SK-N-SH (cell line): ENCODE data around the gene JADE3. TPM values are rescaled to one million over a fixed set of nuclear protein-coding genes. Genes with fewer than 3 reads are reported as not detected.
A peak's percentile ranks its signal among the peaks of the same experiment; 100 is the strongest.

Experiments
- CTCF ChIA-PET: fragments of 300-600, 350-600 bp; formaldehyde crosslinking; extraction: SDS; loops from one replicate; lab custom pipeline; 2021; lab: Yijun Ruan, JAX
- POLR2A ChIA-PET: fragments of 350-600 bp; sonication (Branson Sonifier 250); formaldehyde crosslinking; extraction: SDS; loops from one replicate; lab custom pipeline; 2020; ENCODE audit warnings: antibody characterized with exemption, inconsistent platforms; lab: Yijun Ruan, JAX
- DNase-seq: peaks from one replicate; pipeline ENCODE4 v3.0.0; 2012
- H2AFZ ChIP-seq: fragments of 200-600 bp; sonication (generic); 2 replicates; pipeline ENCODE4 v1.8.1; 2016; ENCODE audit warnings: antibody characterized with exemption, mild to moderate bottlenecking, low read depth
- H3F3A ChIP-seq: fragments of 200-600 bp; sonication (generic); replicated peaks from 2 replicates; pipeline ENCODE3; 2016; ENCODE audit warnings: antibody characterized with exemption, mild to moderate bottlenecking; ENCODE audit not compliant: insufficient read depth
- H3K27ac ChIP-seq, 2 experiments: fragments of 200-500 bp in 1 of 2; fragments of 200-600 bp in 1 of 2; sonication (Bioruptor generic) in 1 of 2; sonication (generic), shearing (Covaris generic) in 1 of 2; 2 replicates each; pipeline versions ENCODE4 v1.5.1 to v1.6.1; 2014 to 2016; ENCODE audit warnings: low read depth in 2 of 2, inconsistent platforms in 1 of 2, low read length in 1 of 2, mild to moderate bottlenecking in 1 of 2, mixed read lengths in 1 of 2
- H3K27me3 ChIP-seq: fragments of 200-600 bp; sonication (generic), shearing (Covaris generic); 2 replicates; pipeline ENCODE4 v1.6.1; 2016; ENCODE audit warnings: mixed run types; ENCODE audit not compliant: insufficient read depth
- H3K36me3 ChIP-seq, 2 experiments: fragments of 200-500 bp in 1 of 2; fragments of 200-600 bp in 1 of 2; sonication (Bioruptor generic) in 1 of 2; sonication (generic) in 1 of 2; replicated peaks in 1 of 2; 2 replicates each; pipeline versions ENCODE3 to v1.5.1; 2014 to 2016; ENCODE audit warnings: low read length in 1 of 2, mild to moderate bottlenecking in 1 of 2; ENCODE audit not compliant: insufficient read depth in 2 of 2, control insufficient read depth in 1 of 2
- H3K4me1 ChIP-seq, 2 experiments: fragments of 200-500 bp in 1 of 2; fragments of 200-600 bp in 1 of 2; sonication (Bioruptor generic) in 1 of 2; sonication (generic), shearing (Covaris generic) in 1 of 2; 2 replicates each; pipeline versions ENCODE4 v1.5.1 to v1.6.1; 2014 to 2016; ENCODE audit warnings: low read depth in 1 of 2, low read length in 1 of 2, mixed run types in 1 of 2; ENCODE audit not compliant: insufficient read depth in 2 of 2, control insufficient read depth in 1 of 2
- H3K4me2 ChIP-seq: fragments of 200-600 bp; sonication (generic), shearing (Covaris generic); 2 replicates; pipeline ENCODE4 v1.6.1; 2017; ENCODE audit warnings: mixed run types
- H3K4me3 ChIP-seq, 2 experiments: fragments of 200-500 bp in 1 of 2; fragments of 200-600 bp in 1 of 2; sonication (Bioruptor generic) in 1 of 2; sonication (generic), shearing (Covaris generic) in 1 of 2; 2 replicates each; pipeline versions ENCODE4 v1.5.1 to v1.8.1; 2014 to 2016; ENCODE audit warnings: low read depth in 2 of 2, inconsistent platforms in 1 of 2, low read length in 1 of 2, mild to moderate bottlenecking in 1 of 2, mixed read lengths in 1 of 2, moderate library complexity in 1 of 2
- H3K79me2 ChIP-seq: fragments of 200-600 bp; sonication (generic); 2 replicates; pipeline ENCODE4 v1.8.1; 2017; ENCODE audit warnings: mild to moderate bottlenecking; ENCODE audit not compliant: insufficient read depth
- H3K9ac ChIP-seq: fragments of 200-600 bp; sonication (generic); 2 replicates; pipeline ENCODE4 v1.6.1; 2017; ENCODE audit warnings: mixed run types
- H3K9me2 ChIP-seq: fragments of 200-600 bp; sonication (generic); 2 replicates; pipeline ENCODE4 v1.6.1; 2017; ENCODE audit warnings: mixed run types
- H3K9me3 ChIP-seq: fragments of 200-600 bp; sonication (generic); 2 replicates; pipeline ENCODE4 v1.6.1; 2017; ENCODE audit warnings: mixed run types, mild to moderate bottlenecking, moderate library complexity
- H4K20me1 ChIP-seq: fragments of 200-600 bp; sonication (generic); 2 replicates; pipeline ENCODE4 v1.6.1; 2017; ENCODE audit warnings: mild to moderate bottlenecking, mixed run types; ENCODE audit not compliant: insufficient read depth
- CHD2 ChIP-seq: fragments of 150-350 bp; IDR thresholded peaks from 2 replicates; pipeline ENCODE4 v1.6.1; 2018; ENCODE audit warnings: low read length; ENCODE audit not compliant: partially characterized antibody
- FOSL2 ChIP-seq: IDR thresholded peaks from 2 replicates; pipeline ENCODE4 v1.4.0; 2012; ENCODE audit warnings: low read depth, mild to moderate bottlenecking, moderate library complexity, borderline replicate concordance
- GABPA ChIP-seq: IDR thresholded peaks from 2 replicates; pipeline ENCODE4 v1.4.0; 2012; ENCODE audit warnings: low read depth, mild to moderate bottlenecking
- GATA2 ChIP-seq: sonication (generic); formaldehyde crosslinking; IDR thresholded peaks from 2 replicates; pipeline ENCODE4 v1.5.0; 2020; ENCODE audit warnings: mild to moderate bottlenecking, missing genetic modification reagents
- MEF2A ChIP-seq: IDR thresholded peaks from 2 replicates; pipeline ENCODE4 v1.4.0; 2012; ENCODE audit warnings: low read depth, borderline replicate concordance
- MXI1 ChIP-seq: IDR thresholded peaks from 2 replicates; pipeline ENCODE4 v1.6.1; 2012; ENCODE audit warnings: mild to moderate bottlenecking, low read depth, low read length, improper control_type of control experiment
- NFIC ChIP-seq: IDR thresholded peaks from 2 replicates; pipeline ENCODE4 v1.4.0; 2012; ENCODE audit warnings: borderline replicate concordance
- POLR2AphosphoS5 ChIP-seq: IDR thresholded peaks from 2 replicates; pipeline ENCODE4 v1.6.1; 2012; ENCODE audit warnings: low read depth, low read length
- SIN3A ChIP-seq: IDR thresholded peaks from 2 replicates; pipeline ENCODE4 v1.6.1; 2012; ENCODE audit warnings: low read depth, mild to moderate bottlenecking, low read length, moderate library complexity, borderline replicate concordance
- SMC3 ChIP-seq: IDR thresholded peaks from 2 replicates; pipeline ENCODE4 v1.6.1; 2012; ENCODE audit warnings: low read depth, low read length, improper control_type of control experiment
- TAF1 ChIP-seq: IDR thresholded peaks from 2 replicates; pipeline ENCODE4 v1.6.1; 2012; ENCODE audit warnings: low read depth, mild to moderate bottlenecking, low read length, moderate library complexity, borderline replicate concordance
- WGBS: methylation state at CpG from one replicate; pipeline ENCODE4 v1.1.6; 2017; ENCODE audit warnings: low lambda C conversion rate; 5-methylcytosine and 5-hydroxymethylcytosine counted together
- polyA plus RNA-seq, 3 experiments: library from polyadenylated mRNA; depleted of rRNA; stranded (reverse); fragments of >200 nt; gene quantifications; 2 replicates each; pipeline ENCODE4 v1.2.3, GENCODE V29; 2012
- TF ChIP-seq, protein P1 (sequence below): fragments of 150-350 bp; IDR thresholded peaks from 2 replicates; pipeline ENCODE4 v1.6.1; 2016; ENCODE audit warnings: mild to moderate bottlenecking, low read depth, low read length
- TF ChIP-seq, protein P2 (sequence below): IDR thresholded peaks from 2 replicates; pipeline ENCODE4 v1.6.1; 2012; ENCODE audit warnings: mild to moderate bottlenecking, low read depth, low read length, moderate library complexity

JADE3 gene
- polyA plus RNA-seq, 1 of the 3 experiments (the other 2 are of a cell fraction), result 3.0 TPM

- Histone ChIP-seq H2AFZ (no peak overlapping the region), H3K36me3 (no peaks in the 10 kb centered on the region), H3K9ac (no peak overlapping the region), H3K9me2 (no peaks in the 10 kb centered on the region), H4K20me1 (peaks cover 3% of the 10 kb centered on the region; the same call in 1 of the 2 replicates), H3F3A (no peaks in the 10 kb centered on the region), H3K4me2 (no peak overlapping the region), H3K27me3 (no peaks in the 10 kb centered on the region; the same call in 1 of the 2 replicates), H3K27ac (peak overlapping the region in 1 of 2 experiments; percentile 49; a peak in 2 of 4 replicates), H3K4me3 (no peak overlapping the region), H3K79me2 (peaks cover 48% of the 10 kb centered on the region), H3K9me3 (no peaks in the 10 kb centered on the region), H3K4me1 (no peaks in the 10 kb centered on the region)
- no peak for DNase-seq
- TF ChIP-seq FOSL2 (peak; percentile 22; the same call in 1 of the 2 replicates), GATA2 (CRISPR knock-in tag) (no peak)
- CTCF ChIA-PET, result interaction anchor here (1.0 to 1.5 kb wide), 4 partner anchors 16 to 56 kb away, joined by 3 to 6 read pairs (median 4); no protein-coding TSS in a partner anchor
- POLR2A ChIA-PET, result no interaction called here
- WGBS, result 17% methylated on average over 3 of the region's 3 CpGs
Observed at GRCh38 chrX:46929439-46930261, 17.4 kb downstream of the JADE3 start.

- WGBS, result 42% methylated on average over 4 of the region's 4 CpGs
- Histone ChIP-seq H3K4me1 (no peaks in the 10 kb centered on the region), H3F3A (no peaks in the 10 kb centered on the region), H2AFZ (no peak overlapping the region), H3K27me3 (no peaks in the 10 kb centered on the region; the same call in 1 of the 2 replicates), H4K20me1 (peaks cover 3% of the 10 kb centered on the region; the same call in 1 of the 2 replicates), H3K9me3 (no peaks in the 10 kb centered on the region), H3K36me3 (no peaks in the 10 kb centered on the region), H3K79me2 (peaks cover 53% of the 10 kb centered on the region), H3K9me2 (no peaks in the 10 kb centered on the region), H3K4me2 (no peak overlapping the region), H3K27ac (no peak overlapping the region), H3K9ac (no peak overlapping the region), H3K4me3 (no peak overlapping the region)
- ChIA-PET POLR2A (no interaction called here), CTCF (no interaction called here)
- TF ChIP-seq, protein P1, sequence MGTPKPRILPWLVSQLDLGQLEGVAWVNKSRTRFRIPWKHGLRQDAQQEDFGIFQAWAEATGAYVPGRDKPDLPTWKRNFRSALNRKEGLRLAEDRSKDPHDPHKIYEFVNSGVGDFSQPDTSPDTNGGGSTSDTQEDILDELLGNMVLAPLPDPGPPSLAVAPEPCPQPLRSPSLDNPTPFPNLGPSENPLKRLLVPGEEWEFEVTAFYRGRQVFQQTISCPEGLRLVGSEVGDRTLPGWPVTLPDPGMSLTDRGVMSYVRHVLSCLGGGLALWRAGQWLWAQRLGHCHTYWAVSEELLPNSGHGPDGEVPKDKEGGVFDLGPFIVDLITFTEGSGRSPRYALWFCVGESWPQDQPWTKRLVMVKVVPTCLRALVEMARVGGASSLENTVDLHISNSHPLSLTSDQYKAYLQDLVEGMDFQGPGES, result no peak
- no peak for TF ChIP-seq CHD2
- TF ChIP-seq SMC3, result no peak
- DNase-seq, result no peak
Observed at GRCh38 chrX:46935295-46935694, 23.1 kb downstream of the JADE3 start.

- no peak overlapping the region for H2AFZ ChIP-seq
- POLR2A ChIA-PET, result no interaction called here
- no peaks in the 10 kb centered on the region for H3K36me3 ChIP-seq
- H4K20me1 ChIP-seq, result 0 out of 2 replicates have a peak, but pooled peaks cover 9% of the 10 kb centered on the region
- no peak overlapping the region for H3K4me3 ChIP-seq
- WGBS, result 53% methylated on average over 7 of the region's 7 CpGs
- no peaks in the 10 kb centered on the region for H3K9me3 ChIP-seq
- no peaks in the 10 kb centered on the region for H3F3A ChIP-seq
- H3K27ac ChIP-seq, result no peak overlapping the region
- no peak for DNase-seq
- no peaks in the 10 kb centered on the region for H3K9me2 ChIP-seq
- H3K27me3 ChIP-seq, result no peaks in the 10 kb centered on the region; the same call in 1 of the 2 replicates
- peaks cover 75% of the 10 kb centered on the region; the same call in 1 of the 2 replicates for H3K79me2 ChIP-seq
- H3K9ac ChIP-seq, result no peak overlapping the region
- H3K4me2 ChIP-seq, result no peak overlapping the region
- H3K4me1 ChIP-seq, result no peaks in the 10 kb centered on the region
- CTCF ChIA-PET, result interaction anchor here (1.0 kb wide), 1 partner anchor 92 kb away, joined by 4 read pairs; no protein-coding TSS in a partner anchor
- TF ChIP-seq NFIC, result no peak
- no peak for TF ChIP-seq FOSL2
- TF ChIP-seq MEF2A, result no peak
- TF ChIP-seq, protein P1, result no peak
- no peak for TF ChIP-seq POLR2AphosphoS5
- TF ChIP-seq GABPA, result no peak
- no peak for TF ChIP-seq TAF1
- no peak for TF ChIP-seq CHD2
- TF ChIP-seq MXI1, result no peak
- TF ChIP-seq, protein P2, sequence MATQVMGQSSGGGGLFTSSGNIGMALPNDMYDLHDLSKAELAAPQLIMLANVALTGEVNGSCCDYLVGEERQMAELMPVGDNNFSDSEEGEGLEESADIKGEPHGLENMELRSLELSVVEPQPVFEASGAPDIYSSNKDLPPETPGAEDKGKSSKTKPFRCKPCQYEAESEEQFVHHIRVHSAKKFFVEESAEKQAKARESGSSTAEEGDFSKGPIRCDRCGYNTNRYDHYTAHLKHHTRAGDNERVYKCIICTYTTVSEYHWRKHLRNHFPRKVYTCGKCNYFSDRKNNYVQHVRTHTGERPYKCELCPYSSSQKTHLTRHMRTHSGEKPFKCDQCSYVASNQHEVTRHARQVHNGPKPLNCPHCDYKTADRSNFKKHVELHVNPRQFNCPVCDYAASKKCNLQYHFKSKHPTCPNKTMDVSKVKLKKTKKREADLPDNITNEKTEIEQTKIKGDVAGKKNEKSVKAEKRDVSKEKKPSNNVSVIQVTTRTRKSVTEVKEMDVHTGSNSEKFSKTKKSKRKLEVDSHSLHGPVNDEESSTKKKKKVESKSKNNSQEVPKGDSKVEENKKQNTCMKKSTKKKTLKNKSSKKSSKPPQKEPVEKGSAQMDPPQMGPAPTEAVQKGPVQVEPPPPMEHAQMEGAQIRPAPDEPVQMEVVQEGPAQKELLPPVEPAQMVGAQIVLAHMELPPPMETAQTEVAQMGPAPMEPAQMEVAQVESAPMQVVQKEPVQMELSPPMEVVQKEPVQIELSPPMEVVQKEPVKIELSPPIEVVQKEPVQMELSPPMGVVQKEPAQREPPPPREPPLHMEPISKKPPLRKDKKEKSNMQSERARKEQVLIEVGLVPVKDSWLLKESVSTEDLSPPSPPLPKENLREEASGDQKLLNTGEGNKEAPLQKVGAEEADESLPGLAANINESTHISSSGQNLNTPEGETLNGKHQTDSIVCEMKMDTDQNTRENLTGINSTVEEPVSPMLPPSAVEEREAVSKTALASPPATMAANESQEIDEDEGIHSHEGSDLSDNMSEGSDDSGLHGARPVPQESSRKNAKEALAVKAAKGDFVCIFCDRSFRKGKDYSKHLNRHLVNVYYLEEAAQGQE, result no peak
- TF ChIP-seq SIN3A, result no peak
Observed at GRCh38 chrX:46938589-46938988, 26.4 kb downstream of the JADE3 start.
